Head of caudate nucleus (tissue), 42 donors: ENCODE data around the gene F5.

ENCODE experiments used
- DNase-seq, 42 donors: peaks; one replicate each; pipeline versions ENCODE4 v3.0.0 to v3.0.0-alpha.2; 2020 to 2021; ENCODE audit warnings: mixed read lengths in 7 of 42
- intact Hi-C: fragments of 100-400 bp; cut with DNase I; formaldehyde crosslinking; loops from one replicate; pipeline ENCODE4 v1.15.0; 2022

The F5 gene

DNA sequence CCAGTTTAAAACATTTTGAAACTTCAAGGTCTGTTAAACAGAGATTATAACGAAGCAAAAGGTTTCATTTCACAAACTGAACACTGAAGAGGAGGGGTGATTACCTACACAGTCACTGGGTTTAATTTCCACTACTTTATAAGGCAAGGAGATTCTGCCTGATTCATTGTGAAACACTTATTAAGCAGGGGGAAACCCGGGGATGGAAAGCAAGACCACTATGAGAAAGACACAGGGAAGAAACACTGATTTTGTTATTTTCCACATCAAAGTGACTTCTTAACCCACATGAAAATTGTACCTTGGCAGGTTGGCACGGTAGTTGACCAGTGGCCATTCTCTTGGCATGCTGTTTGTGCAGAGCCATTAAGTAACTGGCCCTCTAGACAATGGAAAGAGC, 8.1 kb upstream of the F5 start:
- DNase-seq: no peak
- intact Hi-C loops: no loop called here

DNA sequence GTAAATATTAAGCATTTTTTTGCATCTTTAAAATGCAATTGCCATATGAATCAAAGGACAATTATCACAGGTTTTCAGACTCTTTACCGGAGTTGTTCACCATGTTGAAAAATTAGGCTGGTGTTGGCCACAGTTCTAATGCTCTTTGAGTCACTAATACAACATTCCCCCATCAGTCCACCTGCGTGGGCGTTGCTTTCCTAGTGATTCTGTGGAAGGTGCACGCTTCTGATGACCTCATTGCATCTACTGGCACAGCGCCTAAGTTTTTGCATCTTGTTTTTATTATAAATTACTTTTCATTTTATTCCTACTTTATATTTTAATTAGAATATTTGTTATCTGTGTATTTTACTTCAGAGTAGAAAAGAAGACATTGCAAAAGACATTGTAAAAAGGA, 4.7 kb upstream of the F5 start:
- no peak for DNase-seq
- intact Hi-C loops: no loop called here

DNA sequence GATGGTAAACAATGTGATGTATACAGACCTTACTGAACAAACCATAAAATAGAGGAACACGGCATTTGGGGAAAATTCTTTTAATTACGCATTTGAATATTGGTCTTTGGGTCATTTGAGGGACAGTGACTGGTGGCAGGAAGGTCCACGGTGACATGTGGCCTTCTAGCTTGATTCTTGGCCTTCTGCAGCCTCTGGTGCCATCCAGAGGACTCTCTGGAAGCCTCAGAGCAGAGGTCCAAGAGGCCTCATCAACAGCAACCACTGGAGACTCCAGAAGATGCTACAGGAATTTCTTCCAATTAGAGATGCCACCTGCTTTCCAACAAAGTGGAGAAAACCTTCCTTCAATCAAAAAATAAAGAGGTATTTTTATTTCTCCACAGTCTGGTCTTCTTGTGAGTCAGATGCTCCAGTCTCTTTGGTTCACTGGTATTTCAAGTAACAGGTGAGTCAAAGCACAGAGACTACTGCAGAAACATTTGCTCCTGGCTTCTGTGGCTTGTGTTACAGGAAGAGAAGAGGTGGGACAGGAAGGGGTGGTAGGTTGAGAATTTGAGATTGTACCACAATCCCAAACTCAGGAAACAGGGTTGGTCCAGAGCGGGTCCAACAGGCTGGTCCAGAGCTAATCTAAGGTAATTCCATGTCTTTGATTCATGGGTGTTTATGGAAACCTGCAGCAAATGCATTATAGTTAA, 2.7 kb upstream of the F5 start:
- intact Hi-C loops: no loop called here
- DNase-seq: no peak

DNA sequence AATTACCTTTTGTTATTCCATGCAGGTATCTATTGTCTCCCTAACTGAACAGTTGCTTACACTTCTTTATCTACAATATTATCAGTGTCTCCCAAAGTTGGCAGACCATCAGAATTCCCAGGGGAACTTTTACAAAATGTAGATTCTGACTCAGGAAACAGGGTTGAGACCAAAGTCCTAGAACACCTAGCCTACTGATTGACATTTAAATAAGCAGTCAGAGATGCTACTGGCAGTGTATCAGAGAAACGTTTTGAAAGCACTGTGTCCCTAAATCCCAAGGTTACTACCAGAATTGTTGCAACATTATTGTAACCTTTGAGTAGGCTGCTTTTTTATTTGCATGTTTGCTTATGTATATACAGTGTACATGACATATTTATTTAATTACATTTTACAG, 1.8 kb upstream of the F5 start:
- intact Hi-C loops: no loop called here
- no peak for DNase-seq

GRCh38 chr1:169586067-169586394, 250 bp downstream of the F5 start:
- no peak for DNase-seq
- intact Hi-C loops: no loop called here

DNA sequence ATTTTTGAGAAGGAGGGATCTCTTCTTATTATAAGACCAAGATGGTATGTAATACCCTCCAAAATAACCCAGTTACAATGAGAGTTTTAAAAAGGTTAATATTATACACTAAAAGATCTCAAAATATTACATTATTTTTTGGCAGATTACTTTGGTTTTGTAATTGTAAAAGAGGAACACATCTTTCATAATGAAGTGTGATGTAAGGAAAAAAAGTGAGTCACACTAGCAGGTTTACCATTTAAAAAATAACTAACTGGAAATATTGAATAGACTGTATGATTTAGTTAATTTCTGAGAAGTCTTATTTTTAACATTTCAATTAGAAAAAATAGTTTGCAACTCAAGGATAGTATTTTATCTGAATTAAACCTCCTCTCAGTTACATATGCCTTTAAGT, 1.1 kb downstream of the F5 start:
- DNase-seq: no peak
- intact Hi-C loops: no loop called here

- intact Hi-C loops: no loop called here
- DNase-seq: no peak
Measured at GRCh38 chr1:169584483-169585144, 1.7 kb downstream of the F5 start.

GRCh38 chr1:169577981-169578738, 8.1 kb downstream of the F5 start:
- intact Hi-C loops: no loop called here
- no peak for DNase-seq

DNA sequence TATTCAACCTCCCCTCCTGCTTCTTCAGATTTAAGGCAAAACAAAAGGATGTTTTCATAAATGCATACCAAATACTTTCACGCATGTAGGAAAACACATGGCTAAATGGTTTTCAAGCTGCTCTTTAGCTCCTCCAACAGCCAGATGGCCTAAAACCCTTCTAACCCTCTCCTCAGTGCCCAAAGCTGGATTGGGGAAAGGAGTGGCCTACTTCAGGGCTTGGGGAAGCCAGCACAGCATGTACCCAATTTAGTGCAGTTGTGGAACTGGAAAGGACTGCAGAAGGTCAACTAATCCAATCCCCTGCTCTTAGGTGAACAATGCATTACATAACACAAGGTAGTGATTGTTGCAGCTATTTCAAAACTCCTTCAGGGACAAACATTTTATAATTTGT, 9.3 kb downstream of the F5 start:
- intact Hi-C loops: no loop called here
- DNase-seq: no peak

DNA sequence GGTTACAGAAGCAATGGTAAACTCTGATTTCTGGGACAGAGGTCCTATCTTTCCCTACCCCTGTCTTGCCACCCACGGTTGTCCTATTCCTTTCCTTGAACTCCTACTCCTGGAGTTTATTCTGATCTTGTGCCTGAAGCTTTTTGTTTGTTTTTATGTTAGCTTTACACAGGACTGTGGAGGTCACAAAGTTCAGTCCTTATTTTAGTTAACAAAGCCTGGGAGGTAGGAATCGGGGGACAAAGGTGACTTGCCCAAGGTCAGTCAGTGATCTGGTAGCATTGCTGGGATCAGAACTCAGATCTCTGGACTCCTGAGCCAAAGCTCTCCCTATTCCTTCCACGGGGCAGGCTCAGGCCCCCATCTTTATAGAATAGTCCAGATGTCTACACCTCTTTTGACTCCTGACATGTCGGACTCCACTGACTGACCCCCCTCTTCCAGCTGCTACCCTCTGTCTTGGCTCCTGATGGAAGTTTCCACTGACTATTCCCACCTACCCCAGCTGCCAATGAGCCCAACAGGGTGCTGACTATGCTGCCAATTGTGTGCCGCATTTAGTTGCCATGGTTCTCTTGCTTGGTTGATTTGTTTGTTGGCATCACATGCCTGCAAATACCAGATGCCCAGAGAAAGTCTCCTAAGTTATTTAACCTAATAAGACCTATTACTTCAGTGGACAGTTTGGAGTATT, 9.9 kb downstream of the F5 start:
- DNase-seq: peak in 1 of 42 donors; percentile 17

GRCh38 chr1:169574336-169574735, 11.9 kb downstream of the F5 start:
- DNase-seq: no peak
- intact Hi-C loops: no loop called here

More for the DNA sequence above, 9.9 kb downstream of the F5 start:
- intact Hi-C loops: no loop called here

GRCh38 chr1:169572187-169572586, 14.1 kb downstream of the F5 start:
- intact Hi-C loops: no loop called here
- no peak for DNase-seq

DNA sequence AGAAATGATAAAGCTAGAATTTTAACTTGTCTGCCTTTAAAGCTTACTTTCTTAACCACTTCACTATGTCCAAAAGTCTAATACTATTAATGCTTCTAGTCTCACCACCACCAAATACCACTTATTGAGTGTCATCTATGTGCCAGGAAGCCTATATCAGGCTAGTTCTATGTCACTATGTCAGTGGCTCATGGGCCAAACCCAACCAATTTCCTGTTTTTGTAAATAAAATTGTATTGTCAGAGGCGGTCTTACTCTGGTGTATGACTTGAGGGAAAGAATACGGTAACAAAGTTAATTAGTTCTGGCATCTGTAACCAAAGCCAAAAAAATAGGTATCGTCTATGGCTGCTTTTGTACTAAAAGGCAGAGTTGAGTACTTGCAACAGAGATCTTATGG, 14.8 kb downstream of the F5 start:
- DNase-seq: no peak
- intact Hi-C loops: no loop called here

DNA sequence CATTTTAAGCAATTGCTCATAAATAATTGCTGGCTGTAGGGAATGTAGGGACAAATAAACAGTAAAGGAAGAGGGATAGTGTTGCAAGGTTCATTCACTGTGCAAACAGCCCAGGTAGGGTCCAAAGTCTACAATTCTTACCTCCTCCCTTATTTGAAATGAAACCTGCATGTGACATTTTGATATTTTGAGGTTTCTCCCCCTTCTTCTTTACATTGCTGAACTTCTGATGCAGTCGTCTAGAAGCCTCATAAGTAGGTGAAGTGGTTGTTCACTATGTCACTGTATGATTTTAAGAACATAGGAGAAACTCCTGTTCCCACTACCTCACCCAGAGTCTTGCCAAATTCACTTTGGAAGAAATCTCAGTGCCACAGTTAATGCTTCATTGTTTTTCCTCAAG, 16.1 kb downstream of the F5 start:
- intact Hi-C loops: no loop called here
- DNase-seq: no peak

DNA sequence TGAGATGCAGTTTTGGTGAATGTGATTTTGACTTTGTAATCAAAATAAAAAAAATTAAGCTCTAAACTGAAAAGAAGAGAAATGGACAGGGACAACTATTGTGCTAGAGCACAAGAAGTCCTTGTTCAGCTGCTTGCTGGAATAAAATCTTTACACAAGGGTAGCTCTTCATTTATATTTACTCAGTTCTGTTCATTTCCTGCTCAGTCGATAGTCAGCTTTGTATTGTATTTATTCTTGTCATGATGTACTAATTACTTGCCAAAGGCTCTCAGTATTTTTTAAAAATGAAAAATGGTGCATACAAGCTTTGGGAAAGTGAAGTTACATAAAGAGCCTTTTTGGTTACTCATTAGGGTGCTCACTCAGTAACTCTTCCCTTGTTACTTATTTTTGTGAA, 17.8 kb downstream of the F5 start:
- intact Hi-C loops: no loop called here
- no peak for DNase-seq

GRCh38 chr1:169565335-169566271, 20.7 kb downstream of the F5 start:
- DNase-seq: no peak
- intact Hi-C loops: no loop called here

DNA sequence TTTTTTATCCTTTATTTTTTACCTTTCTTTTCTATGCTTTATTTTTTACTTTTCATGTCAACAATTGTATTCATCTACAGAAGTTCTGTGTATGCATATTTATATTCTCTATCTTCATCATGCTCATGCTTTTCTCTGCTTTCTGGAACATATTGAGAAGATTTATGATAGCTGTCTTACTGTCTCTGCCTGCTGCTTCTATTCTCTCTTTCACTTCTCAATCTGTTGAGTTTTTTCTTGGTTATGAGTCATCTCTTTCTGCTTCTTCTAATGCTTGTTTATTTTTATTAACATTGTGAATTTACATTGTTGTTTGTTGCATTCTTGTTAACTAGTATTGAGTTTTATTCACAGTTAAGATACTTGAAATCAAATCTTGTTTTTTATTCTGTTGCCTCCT, 22.6 kb downstream of the F5 start:
- DNase-seq: no peak
- intact Hi-C loops: no loop called here

DNA sequence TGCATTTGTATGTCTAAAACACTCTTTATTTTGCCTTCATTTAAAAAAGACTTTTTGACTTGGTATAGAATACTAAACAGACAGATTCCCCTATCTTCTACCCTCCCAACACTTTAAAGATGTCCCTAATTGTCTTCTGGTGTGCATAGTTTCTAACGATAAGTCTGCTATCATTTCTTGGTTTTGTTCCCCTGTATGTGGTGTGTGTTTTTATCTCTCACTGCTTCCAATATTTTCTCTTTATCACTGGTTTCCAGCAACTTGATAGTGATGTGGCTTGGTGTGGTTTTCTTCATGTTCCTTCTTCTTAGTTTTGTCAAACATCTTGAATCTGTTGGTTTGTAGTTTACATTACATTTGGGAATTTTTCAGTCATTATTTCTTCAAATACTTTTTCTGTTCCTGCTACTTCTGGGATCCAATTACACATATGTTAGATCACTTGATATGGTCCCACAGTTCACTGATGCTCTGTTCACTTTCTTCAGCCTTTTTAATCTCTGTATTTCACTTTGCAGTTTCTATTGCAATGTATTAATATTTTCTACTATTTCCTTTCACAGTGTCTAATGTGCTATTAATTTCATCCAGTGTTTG, 23.2 kb downstream of the F5 start:
- intact Hi-C loops: no loop called here
- DNase-seq: no peak

GRCh38 chr1:169561692-169562091, 24.6 kb downstream of the F5 start:
- DNase-seq: no peak

More at GRCh38 chr1:169561692-169562091, 24.6 kb downstream of the F5 start:
- intact Hi-C loops: no loop called here
